A204.1 (cell line): ENCODE measurements around the gene YEATS4.
A peak's percentile ranks its signal among the peaks of the same experiment; 100 is the strongest.

ENCODE experiments used
- FAIRE-seq: peaks from 2 replicates; lab custom pipeline; 2012; peaks lifted over from hg19 to GRCh38; lab: Jason Lieb, UNC

Gene YEATS4

GRCh38 chr12:69342421-69342820, 17.1 kb upstream of the YEATS4 start:
- no peak for FAIRE-seq

- no peak for FAIRE-seq
Observed at GRCh38 chr12:69343357-69343756, 16.2 kb upstream of the YEATS4 start.

GRCh38 chr12:69343885-69344612, 15.5 kb upstream of the YEATS4 start:
- no peak for FAIRE-seq

GRCh38 chr12:69345077-69345476, 14.5 kb upstream of the YEATS4 start:
- no peak for FAIRE-seq

- no peak for FAIRE-seq
Observed at GRCh38 chr12:69345742-69346141, 13.8 kb upstream of the YEATS4 start.

GRCh38 chr12:69348162-69348938, 11.2 kb upstream of the YEATS4 start, which contains the start of gene LYZ:
Gene LYZ (plus strand): TSS chr12:69348381. CDS start chr12:69348409, 28 bp downstream.
- FAIRE-seq: no peak

- no peak for FAIRE-seq
Observed at GRCh38 chr12:69350002-69350626, 9.4 kb upstream of the YEATS4 start.

- FAIRE-seq: no peak
Observed at GRCh38 chr12:69350777-69351176, 8.8 kb upstream of the YEATS4 start.

- FAIRE-seq: no peak
Observed at GRCh38 chr12:69351462-69352236, 7.9 kb upstream of the YEATS4 start.

- FAIRE-seq: no peak
Observed at GRCh38 chr12:69352904-69353303, 6.6 kb upstream of the YEATS4 start.

GRCh38 chr12:69354172-69354555, 5.4 kb upstream of the YEATS4 start:
- no peak for FAIRE-seq

GRCh38 chr12:69354556-69355187, 4.9 kb upstream of the YEATS4 start:
- no peak for FAIRE-seq

GRCh38 chr12:69355363-69356028, 4.0 kb upstream of the YEATS4 start:
- FAIRE-seq: no peak

GRCh38 chr12:69360348-69360672, 767 bp downstream of the YEATS4 start:
- no peak for FAIRE-seq

GRCh38 chr12:69366796-69367195, 7.3 kb downstream of the YEATS4 start:
- no peak for FAIRE-seq

- no peak for FAIRE-seq
Observed at GRCh38 chr12:69368171-69368570, 8.6 kb downstream of the YEATS4 start.

GRCh38 chr12:69383074-69383473, 23.5 kb downstream of the YEATS4 start:
- no peak for FAIRE-seq

- no peak for FAIRE-seq
Observed at GRCh38 chr12:69385038-69385437, 25.5 kb downstream of the YEATS4 start.

GRCh38 chr12:69386921-69387320, 27.4 kb downstream of the YEATS4 start:
- no peak for FAIRE-seq

- FAIRE-seq: peak; percentile 97
Observed at GRCh38 chr12:69388371-69388770, 28.8 kb downstream of the YEATS4 start.

- FAIRE-seq: no peak
Observed at GRCh38 chr12:69389831-69390230, 30.3 kb downstream of the YEATS4 start.
